HG02870 (cell line): Measurements from ENCODE around the gene PLD2.
"Not testable (repeated sequence)": the region's sequence is repeated elsewhere in the genome, so short reads cannot be mapped to it uniquely, and the experiment has no call there.

Experiments
- ATAC-seq: cut with Tn5 transposase; IDR thresholded peaks from one replicate; pipeline ENCODE4 v1.9.1; 2021; ENCODE audit warnings: mild to moderate bottlenecking, moderate library complexity; ENCODE audit not compliant: unreplicated experiment

The PLD2 gene

GRCh38 chr17:4832829-4833177 is 25.9 kb downstream of the PLD2 start:
- ATAC-seq, result not testable (repeated sequence)

DNA sequence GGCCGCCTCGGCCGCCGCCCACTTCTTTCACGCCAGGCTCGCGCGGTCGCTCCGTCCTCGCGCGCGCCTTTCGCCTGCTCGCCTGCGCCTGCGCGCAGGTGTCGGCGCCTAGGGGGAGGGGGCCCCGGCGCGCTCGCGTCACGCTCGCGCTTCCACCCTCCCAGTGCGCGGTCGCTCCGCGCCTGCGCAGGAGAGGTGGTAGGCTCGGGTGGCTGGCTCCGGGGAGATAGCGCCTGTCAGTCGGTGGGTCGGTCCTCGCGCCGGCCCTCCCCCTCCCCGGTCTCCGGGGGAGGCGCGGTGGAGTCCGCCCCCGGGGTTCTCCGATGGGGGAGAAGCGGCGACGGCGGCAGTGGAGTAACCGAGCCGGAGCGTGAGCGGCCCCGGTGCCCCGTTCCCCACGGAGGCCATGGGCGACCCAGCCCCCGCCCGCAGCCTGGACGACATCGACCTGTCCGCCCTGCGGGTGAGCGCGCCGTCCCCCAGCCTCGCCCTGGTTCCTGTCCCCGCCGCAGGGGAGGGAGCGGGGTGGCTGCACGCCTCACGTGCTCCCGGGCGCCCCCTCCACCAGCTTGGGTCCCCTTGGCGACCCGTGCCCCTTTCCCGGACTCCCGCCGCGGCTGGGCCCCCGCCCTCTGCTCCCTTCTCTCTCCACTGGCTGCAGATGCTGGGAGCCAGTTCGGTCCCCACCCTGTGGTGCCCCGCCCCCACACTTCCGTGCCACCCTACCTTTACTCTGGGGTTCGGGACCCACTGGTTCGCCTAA is 26.4 kb downstream of the PLD2 start, which contains the start of gene MINK1:
Gene MINK1 (plus strand): TSS at position 163 of the 763 bp plus-strand sequence. CDS start 244 bp downstream, at position 407.
- peak; percentile 83 for ATAC-seq

DNA sequence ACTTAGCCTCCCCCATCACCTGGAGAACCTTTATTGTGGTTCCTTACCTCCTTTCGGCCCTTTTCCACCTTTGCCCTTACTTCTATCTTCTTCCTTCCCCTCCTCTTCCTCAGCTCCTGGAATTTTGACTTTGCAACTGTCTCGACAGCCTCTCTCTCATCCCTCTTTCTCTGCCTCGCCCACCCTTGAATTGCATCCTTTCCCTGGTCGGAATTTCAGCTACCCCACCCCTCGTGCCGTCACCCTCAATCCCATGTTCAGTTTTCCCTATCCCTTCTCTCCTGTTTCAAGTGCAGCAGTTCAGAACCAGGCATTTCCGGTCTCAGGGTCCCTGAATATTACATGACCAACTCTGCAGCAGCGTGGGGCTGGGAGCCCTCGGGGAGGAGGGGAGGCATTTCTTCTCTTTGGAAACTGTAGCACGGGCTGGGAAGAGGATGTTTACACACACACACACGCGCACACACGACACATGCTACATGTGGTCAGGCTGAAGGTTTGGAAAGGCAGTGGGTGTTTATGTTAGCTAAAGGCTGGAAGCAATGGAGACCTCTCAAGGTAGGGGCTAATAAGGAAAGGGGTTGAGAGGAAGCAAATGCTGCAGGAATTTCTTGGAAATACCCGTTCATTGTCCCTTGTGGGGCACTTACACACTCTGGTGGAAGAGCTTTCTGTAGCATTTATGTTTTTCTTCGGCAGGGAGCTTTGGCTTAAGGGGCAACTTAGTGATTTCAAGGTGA is 27.2 kb downstream of the PLD2 start:
- no peak for ATAC-seq

GRCh38 chr17:4834681-4835020 is 27.7 kb downstream of the PLD2 start:
- ATAC-seq, result no peak

- ATAC-seq, result no peak
These were observed 29.3 kb downstream of the PLD2 start for GRCh38 chr17:4836221-4836620.

DNA sequence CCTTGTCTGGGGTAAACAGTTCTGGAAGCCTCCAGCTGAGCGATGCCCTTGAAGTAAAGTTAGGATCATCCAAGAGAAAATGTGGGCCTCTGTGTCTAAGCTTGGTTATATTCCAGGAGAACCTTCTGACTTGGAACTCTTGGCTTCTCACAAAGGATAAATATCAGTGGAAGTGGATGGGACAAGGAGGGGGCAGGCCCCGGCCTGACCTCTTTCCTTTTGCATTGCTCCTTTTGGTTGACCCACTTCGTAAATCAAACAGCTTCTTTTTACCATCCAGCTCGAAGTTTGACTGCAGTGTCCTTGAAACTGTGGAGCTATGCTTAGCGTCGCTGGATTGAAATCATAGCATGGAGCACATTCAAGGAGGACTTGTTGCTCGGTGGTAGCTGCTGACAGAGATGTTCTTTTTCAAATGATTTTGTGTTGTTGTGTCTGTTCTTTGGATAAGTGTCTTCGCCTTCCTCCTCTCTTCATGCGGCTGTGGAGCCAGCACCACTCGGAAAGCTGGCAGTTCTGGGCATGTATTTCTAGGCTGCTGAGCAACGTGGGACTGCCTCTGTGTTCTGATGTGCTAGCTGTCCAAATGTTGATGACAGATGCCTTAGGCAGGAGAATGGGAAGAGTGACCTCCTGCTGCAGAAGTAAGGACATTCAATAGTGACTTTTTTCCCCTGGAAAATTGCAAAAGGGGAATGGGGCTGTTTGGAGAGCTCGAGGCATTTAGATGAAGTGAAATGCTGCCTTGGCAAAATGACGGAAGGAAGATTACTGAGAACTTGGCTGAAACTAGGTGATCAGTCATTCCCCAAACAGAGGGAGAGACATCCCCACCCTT is 30.7 kb downstream of the PLD2 start:
- ATAC-seq, result no peak

GRCh38 chr17:4838309-4838785 is 31.4 kb downstream of the PLD2 start:
- no peak for ATAC-seq

GRCh38 chr17:4839221-4839620 is 32.3 kb downstream of the PLD2 start:
- ATAC-seq, result no peak

GRCh38 chr17:4839965-4840892 is 33.3 kb downstream of the PLD2 start:
- no peak for ATAC-seq

DNA sequence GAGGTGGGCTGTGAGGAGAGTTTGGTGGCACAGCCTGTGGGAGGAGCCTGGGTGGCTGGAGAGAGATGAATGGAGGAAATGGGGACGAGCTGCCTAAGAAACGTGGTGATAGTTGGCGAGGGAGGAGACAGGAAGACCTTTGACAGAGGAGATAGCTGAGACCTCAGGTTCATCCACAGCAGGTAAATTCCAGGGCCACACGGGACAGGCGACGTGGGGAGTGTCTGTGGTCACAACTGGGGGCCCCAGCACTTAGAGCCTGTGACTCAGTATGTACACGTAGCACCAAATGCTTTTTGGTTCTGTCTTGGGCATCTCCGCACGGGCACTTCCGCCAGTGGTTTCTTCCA is 33.9 kb downstream of the PLD2 start:
- no peak for ATAC-seq

DNA sequence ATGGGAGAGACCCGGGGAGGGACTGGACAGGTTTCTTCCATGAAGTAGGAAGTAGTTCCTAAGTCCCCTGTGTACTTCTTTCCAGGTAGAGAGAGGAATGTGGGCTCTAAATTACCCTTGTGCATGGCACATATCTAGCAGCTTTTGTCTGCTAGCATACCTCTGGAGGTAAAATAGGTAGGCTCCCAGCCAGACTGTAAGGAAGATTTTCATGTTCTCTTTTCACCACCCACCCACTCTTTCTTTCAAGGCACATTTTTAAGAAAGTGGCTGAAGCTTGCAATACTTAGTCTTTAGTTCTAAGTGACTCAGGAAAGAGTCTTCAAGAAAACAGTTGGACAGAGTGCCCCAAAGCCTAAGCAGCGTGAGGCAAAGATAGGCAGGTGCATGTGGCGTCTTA is 35.4 kb downstream of the PLD2 start:
- no peak for ATAC-seq

DNA sequence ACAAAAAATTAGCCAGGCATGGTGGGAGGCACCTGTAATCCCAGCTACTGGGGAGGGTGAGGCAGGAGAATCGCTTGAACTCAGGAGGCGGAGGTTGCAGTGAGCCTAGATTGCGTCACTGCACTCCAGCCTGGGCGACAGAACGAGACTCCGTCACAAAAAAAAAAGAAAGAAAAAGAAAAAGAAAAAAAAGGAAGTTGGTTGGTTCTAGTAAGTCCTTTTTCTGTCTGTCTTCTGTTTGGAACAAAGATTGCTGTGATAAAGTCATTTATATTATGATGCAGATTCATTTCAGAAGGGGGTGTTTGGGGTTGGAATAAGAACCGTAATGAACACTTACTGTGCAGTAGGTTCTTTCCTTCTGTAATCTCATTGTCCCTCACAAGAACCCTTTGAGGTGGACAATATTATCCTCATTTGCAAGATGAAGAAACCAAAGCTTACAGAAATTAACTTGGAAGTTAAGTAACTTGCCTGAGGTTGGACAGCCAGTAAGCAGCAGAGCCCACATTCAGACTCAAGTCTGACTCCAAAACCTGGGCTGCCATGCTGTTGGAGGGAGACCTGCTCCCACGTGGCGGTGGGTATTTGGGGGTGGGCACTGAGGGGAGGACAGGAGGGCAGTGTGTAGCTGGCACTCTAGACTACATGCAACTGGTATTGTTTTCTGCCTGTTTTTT is 36.5 kb downstream of the PLD2 start:
- no peak for ATAC-seq

DNA sequence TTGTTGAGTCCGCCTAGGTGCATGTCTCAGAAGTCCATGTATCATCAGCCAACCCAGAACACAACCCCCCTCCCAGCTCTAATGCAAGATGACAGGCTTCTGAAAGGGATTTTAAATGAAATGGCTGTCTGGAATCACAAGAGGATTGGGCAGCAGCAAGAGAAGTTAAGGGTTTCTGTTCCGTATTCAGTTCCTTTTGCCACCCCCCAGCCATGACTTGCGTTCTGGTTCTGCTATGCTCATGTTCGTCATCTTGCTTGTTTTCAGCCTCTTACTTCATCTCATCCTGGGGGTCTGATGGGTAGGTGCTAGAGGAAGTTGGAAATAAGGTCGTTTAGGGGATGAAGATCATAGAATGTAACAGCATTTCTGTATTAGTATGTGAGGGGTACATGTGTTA is 38.2 kb downstream of the PLD2 start:
- no peak for ATAC-seq

DNA sequence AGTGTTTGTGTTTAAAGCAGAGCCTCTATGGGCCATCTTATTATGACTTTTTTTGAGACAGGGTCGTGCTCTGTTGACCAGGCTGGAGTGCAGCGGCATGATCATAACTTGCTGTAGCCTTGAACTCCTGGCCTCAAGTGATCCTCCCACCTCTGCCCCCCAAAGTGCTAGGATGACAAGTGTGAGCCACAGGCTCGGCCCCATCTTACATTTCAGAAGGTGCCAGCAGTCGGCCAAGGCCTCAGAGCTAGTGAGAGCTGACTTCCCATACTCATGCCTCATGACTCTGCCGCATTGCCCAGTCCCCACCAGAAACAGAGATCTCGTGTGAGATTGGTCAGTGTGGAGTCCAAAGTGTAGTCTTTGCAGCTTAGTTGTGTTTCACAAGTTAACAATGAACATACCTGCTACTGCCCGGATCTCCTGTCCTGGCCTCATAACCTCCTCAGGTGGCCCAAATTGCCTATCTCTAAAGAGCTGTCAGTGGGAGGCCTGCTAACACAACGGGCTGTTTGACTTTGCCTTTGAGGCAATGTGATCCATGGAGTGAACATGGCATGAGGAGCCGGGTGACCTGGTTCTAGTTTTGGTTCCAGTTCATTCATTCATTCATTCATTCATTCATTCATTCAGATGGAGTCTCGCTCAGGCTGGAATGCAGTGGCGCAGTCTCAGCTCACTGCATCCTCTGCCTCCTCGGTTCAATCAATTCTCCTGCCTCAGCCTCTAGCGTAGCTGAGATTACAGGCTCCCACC is 39.9 kb downstream of the PLD2 start:
- ATAC-seq, result no peak

DNA sequence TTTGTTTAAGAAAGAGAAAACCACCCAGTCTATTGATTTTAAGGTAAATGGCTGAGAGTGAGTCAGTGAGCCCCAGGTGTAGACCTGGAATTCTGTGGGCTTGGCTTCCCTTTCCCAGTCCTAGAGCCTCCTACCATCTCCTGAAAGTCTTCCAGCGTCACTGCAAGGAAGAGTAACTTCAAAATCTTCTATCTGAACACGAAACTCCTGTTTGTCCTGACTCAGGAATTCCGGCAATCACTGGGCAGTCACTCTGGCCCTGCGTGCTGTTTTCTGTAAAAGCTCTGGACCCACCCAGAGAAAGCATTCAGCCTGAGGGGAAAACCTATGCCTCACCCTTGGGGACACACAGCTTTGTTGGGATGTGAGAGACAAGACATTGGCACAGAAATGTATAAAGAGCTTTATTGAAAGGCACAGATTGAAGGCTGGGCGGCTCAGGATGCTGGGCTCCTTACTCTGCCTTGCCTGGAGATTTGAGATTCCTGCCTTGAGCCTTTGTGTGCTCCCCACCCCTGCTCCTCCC is 42.1 kb downstream of the PLD2 start:
- no peak for ATAC-seq

- ATAC-seq, result no peak
These were observed 43.3 kb downstream of the PLD2 start for GRCh38 chr17:4850246-4850645.

DNA sequence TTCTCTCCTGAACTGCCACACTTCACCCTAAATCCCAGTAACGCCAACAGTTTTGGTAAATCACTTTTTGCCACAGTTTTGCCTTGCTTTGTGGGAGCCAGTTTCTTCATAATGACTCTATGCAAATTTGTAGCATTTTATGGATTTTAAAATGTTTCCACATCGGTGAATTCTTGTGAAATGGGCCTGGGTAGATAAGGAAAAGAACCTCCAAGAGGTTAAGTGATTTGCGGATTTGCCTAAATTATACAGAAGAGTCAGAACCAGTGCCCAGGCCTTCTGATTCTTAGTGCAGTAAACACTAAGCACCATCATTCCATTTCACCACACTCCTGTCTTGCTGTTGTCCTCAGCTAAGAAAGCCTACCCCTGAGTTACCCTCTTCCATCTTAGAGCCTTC is 44.1 kb downstream of the PLD2 start:
- ATAC-seq, result no peak

GRCh38 chr17:4852567-4853207 is 45.7 kb downstream of the PLD2 start:
- ATAC-seq, result no peak
